ENCODE measurements around the gene SYT5. TPM values are rescaled to one million over a fixed set of nuclear protein-coding genes. Genes with fewer than 3 reads are reported as not detected.
A peak's percentile ranks its signal among the peaks of the same experiment; 100 is the strongest.

Gene SYT5
- total and polyA plus RNA-seq, 2 donors (not counting 1 experiment from before 2014, with no cell fraction given) = 0.27 to 0.94 TPM

- TF ChIP-seq CTCF (IDR thresholded peaks at IDR 0.05) (peak; percentile 86), EZH2 (IDR thresholded peaks at IDR 0.05; ENCODE audit: borderline replicate concordance, insufficient read depth, low read depth, low read length, poor library complexity, severe bottlenecking) (no peak)
- Histone ChIP-seq H3K4me3 (ENCODE audit: control extremely low read depth in 1 of 5, extremely low read depth in 1 of 5, insufficient read depth in 1 of 5, low read depth in 2 of 5, low read length in 4 of 5) (peak overlapping the region in 1 of 5 experiments; percentile 19), H3K79me2 (ENCODE audit: control insufficient read depth, insufficient read depth, low read length) (no peaks in the 10 kb centered on the region), H2AFZ (ENCODE audit: insufficient read depth, low read depth, low read length, poor library complexity, severe bottlenecking) (no peak overlapping the region), H3K4me2 (replicated peaks; ENCODE audit: low read depth, low read length, poor library complexity, severe bottlenecking) (peak overlapping the region; percentile 14), H3K4me1 (ENCODE audit: control insufficient read depth in 2 of 2, insufficient read depth in 2 of 2, low read length in 2 of 2) (peaks cover 14 to 19% of the 10 kb centered on the region in 2 donors), H3K9ac (ENCODE audit: low read length) (no peak overlapping the region), H3K9me3 (ENCODE audit: control extremely low read depth in 1 of 3, control insufficient read depth in 2 of 3, insufficient read depth in 1 of 3, low read length in 2 of 3) (peaks cover 0 to 43% (median 4%) of the 10 kb centered on the region in 3 donors), H3K27me3 (replicated peaks in 1 of 4; ENCODE audit: control extremely low read depth in 1 of 4, control insufficient read depth in 3 of 4, insufficient read depth in 4 of 4, low read length in 3 of 4) (peaks cover 0 to 71% (median 25%) of the 10 kb centered on the region in 4 experiments), H4K20me1 (ENCODE audit: control insufficient read depth, insufficient read depth, low read length, poor library complexity, severe bottlenecking) (no peaks in the 10 kb centered on the region), H3K36me3 (replicated peaks in 1 of 2; ENCODE audit: control extremely low read depth in 1 of 2, control insufficient read depth in 1 of 2, extremely low read depth in 1 of 2, insufficient read depth in 2 of 2, low read length in 1 of 2) (no peaks in the 10 kb centered on the region), H3K27ac (ENCODE audit: low read length in 2 of 2) (no peak overlapping the region)
- ATAC-seq (ENCODE audit: low read depth) = peak; percentile 84
- H3K27ac Mint-ChIP-seq = no peak overlapping the region
- intact Hi-C loops (cut with micrococcal nuclease) = no loop called here
- peaks cover 49% of the 10 kb centered on the region for H3K27me3 Mint-ChIP-seq
- no peaks in the 10 kb centered on the region for H3K9me3 Mint-ChIP-seq (ENCODE audit: insufficient read depth)
- ChIA-PET POLR2A (interaction anchor here (0.6 to 1.1 kb wide), 2 partner anchors 99 to 198 kb away, joined by 3 to 4 read pairs; partner anchors contain the start of gene PPP6R1), CTCF (interaction anchor here (1.1 to 2.3 kb wide), 3 partner anchors 20 to 344 kb away, joined by 3 to 18 read pairs (median 3); no protein-coding TSS in a partner anchor)
- DNase-seq = peak; percentile 86
- 6% methylated on average over 32 of the region's 33 CpGs for whole genome bisulfite sequencing (ENCODE audit: insufficient coverage)
- no peak overlapping the region for H3K4me3 Mint-ChIP-seq
- peaks cover 10% of the 10 kb centered on the region for H3K4me1 Mint-ChIP-seq
Measured at GRCh38 chr19:55160128-55160985, 19.7 kb downstream of the SYT5 start.

All from B cell (primary cell).